ENCODE data around the gene TUBB3. TPM values are rescaled to one million over a fixed set of nuclear protein-coding genes. Genes with fewer than 3 reads are reported as not detected.
"Not testable (repeated sequence)": the region's sequence is repeated elsewhere in the genome, so short reads cannot be mapped to it uniquely, and the experiment has no call there.

The TUBB3 gene
- polyA plus RNA-seq = 10 to 100 TPM in 1 of 4 donors, 1 to 10 TPM in 2, under 1 TPM in 1; 0.89 to 42.0 (median 4.6) TPM
- long read RNA-seq, donor 1 = 0 reads
- long read RNA-seq, donor 2, partial matches to known transcripts = 0 of 2 reads
- long read RNA-seq, donor 2, other reads (novel, unspliced or antisense) = 0 of 2 reads
- long read RNA-seq, donor 3, partial matches to known transcripts = 8 of 9 reads
- long read RNA-seq, donor 3, other reads (novel, unspliced or antisense) = 0 of 9 reads
- long read RNA-seq, donor 4 = 0 reads
- long read RNA-seq, donor 5, partial matches to known transcripts = 0 of 2 reads
- long read RNA-seq, donor 5, other reads (novel, unspliced or antisense) = 0 of 2 reads
- long read RNA-seq, donor 6, partial matches to known transcripts = 0 of 3 reads
- long read RNA-seq, donor 6, other reads (novel, unspliced or antisense) = 0 of 3 reads
- long read RNA-seq, donor 7, transcript TUBB3-201 (4 exons, 1,769 nt) = major isoform, 7 of 7 reads
- long read RNA-seq, donor 7, partial matches to known transcripts = 0 of 7 reads
- long read RNA-seq, donor 7, other reads (novel, unspliced or antisense) = 0 of 7 reads
- long read RNA-seq, donor 8, partial matches to known transcripts = 0 of 1 reads
- long read RNA-seq, donor 8, other reads (novel, unspliced or antisense) = 0 of 1 reads
- long read RNA-seq, donor 9, transcript TUBB3-201 (4 exons, 1,769 nt) = major isoform, 5 of 6 reads
- long read RNA-seq, donor 9, partial matches to known transcripts = 0 of 6 reads
- long read RNA-seq, donor 9, other reads (novel, unspliced or antisense) = 0 of 6 reads
- long read RNA-seq, donor 10, transcript TUBB3-201 (4 exons, 1,769 nt) = major isoform, 26 of 27 reads
- long read RNA-seq, donor 10, partial matches to known transcripts = 0 of 27 reads
- long read RNA-seq, donor 10, other reads (novel, unspliced or antisense) = 0 of 27 reads

DNA sequence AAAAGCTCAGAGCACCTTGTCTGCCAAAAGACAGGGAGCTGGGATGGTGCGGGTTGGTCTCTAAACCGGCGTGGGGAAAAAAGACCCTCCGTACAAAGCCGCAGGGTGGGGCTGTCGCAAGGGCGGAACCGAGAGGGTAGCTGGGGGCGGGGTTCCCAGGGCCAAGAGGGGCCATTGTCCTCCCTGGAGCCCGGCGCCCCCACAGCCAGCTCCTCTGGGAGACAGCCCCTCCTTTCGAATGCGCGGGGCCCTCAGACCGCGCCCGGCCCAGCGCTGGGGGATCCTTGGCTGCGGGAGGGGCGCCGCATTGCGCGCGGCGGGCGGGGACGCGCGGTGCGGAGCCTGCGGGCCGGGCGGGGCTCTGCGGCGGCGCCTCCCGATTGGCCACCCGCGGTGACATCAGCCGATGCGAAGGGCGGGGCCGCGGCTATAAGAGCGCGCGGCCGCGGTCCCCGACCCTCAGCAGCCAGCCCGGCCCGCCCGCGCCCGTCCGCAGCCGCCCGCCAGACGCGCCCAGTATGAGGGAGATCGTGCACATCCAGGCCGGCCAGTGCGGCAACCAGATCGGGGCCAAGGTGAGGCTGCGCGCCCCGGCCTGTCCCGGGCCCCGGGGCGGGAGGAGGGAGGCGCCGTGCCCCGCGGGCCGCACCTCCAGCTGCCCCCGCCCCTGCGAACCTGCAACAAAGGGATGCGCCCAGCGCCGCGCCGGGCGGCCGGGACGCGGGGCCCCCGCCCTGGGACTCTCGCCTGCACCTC lies at the start of gene TUBB3:
TUBB3 (plus strand) TSS at position 459 of the 756 bp plus-strand sequence; CDS start at position 519, 60 bp downstream.
- H3K27me3 ChIP-seq (ENCODE audit: control insufficient read depth in 3 of 3, insufficient read depth in 3 of 3, low read length in 3 of 3) = peaks cover 0 to 80% (median 1%) of the 10 kb centered on the region in 3 donors
- H3K4me1 ChIP-seq (ENCODE audit: control insufficient read depth in 3 of 3, insufficient read depth in 2 of 3, low read depth in 1 of 3, low read length in 2 of 3) = peaks cover 2 to 39% (median 22%) of the 10 kb centered on the region in 3 donors
- FAIRE-seq = no peak
- no peaks in the 10 kb centered on the region for H3K36me3 ChIP-seq (ENCODE audit: control insufficient read depth in 3 of 3, insufficient read depth in 2 of 3, low read depth in 1 of 3, low read length in 3 of 3)
- DNase-seq = peak; percentile 43 to 77
- peak within 1 kb of the TSS; percentile 6 to 89 (median 70) for H3K27ac ChIP-seq (ENCODE audit: low read depth in 1 of 3, low read length in 2 of 3)
- peak within 1 kb of the TSS; percentile 34 to 56 (median 54) for H3K4me3 ChIP-seq (ENCODE audit: low read depth in 1 of 3, low read length in 3 of 3)
- H3K9me3 ChIP-seq (ENCODE audit: control insufficient read depth in 2 of 2, insufficient read depth in 1 of 2, low read depth in 1 of 2, low read length in 1 of 2) = no peaks in the 10 kb centered on the region
- WGBS, 3 donors = 1% methylated on average over 42 to 88 of the region's 88 CpGs

DNA sequence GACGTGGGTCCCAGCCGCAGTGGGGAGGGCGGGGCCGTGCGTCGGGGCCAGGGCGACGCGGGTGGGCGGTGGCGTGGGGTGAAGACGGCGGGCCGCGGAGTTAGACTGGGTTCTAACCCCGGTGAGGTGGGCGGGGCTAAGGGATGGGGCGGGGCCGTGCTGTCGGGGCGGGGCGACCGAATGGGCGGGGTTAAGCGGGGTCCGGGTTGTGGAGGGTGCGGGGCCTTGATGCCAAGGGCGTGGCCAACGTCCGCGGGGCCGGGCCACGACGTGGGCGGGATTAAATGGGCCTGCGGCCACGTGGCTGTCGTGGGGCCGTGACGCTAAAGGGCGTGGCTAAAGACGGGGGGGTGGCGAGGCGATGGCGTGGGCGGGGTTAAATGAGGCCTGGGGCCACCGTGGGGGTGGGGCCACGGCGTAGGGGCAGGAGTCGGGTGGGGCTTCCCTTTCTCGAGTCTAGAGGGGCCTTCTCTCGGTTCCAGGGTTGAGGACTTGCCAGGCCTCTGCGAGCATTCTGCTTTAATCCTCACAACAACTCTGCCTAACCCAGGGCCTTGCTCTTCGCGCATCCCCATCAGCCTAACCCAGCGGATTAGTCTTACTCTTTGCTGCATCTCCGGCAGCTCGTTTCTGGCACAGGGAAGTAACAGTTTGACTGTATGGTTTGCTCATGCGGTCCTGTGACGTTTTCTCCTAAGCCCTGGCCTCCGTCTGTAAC lies 49.0 kb upstream of the TUBB3 start:
- Histone ChIP-seq H3K36me3 (ENCODE audit: control insufficient read depth in 3 of 3, insufficient read depth in 2 of 3, low read depth in 1 of 3, low read length in 3 of 3) (peaks cover 2 to 54% (median 2%) of the 10 kb centered on the region in 3 donors), H3K4me3 (ENCODE audit: low read depth in 1 of 3, low read length in 3 of 3) (peak overlapping the region; percentile 67 to 100 (median 86)), H3K4me1 (ENCODE audit: control insufficient read depth in 3 of 3, insufficient read depth in 2 of 3, low read depth in 1 of 3, low read length in 2 of 3) (peaks cover 0 to 13% (median 0%) of the 10 kb centered on the region in 3 donors), H3K27ac (ENCODE audit: low read depth in 1 of 3, low read length in 2 of 3) (peak overlapping the region; percentile 98 to 100 (median 100)), H3K27me3 (ENCODE audit: control insufficient read depth in 3 of 3, insufficient read depth in 3 of 3, low read length in 3 of 3) (no peaks in the 10 kb centered on the region), H3K9me3 (ENCODE audit: control insufficient read depth in 2 of 2, insufficient read depth in 1 of 2, low read depth in 1 of 2, low read length in 1 of 2) (no peaks in the 10 kb centered on the region)
- 4 to 15% (median 7%) methylated on average over 20 to 61 of the region's 61 CpGs for WGBS, 3 donors
- FAIRE-seq = no peak
- DNase-seq = peak; percentile 95 to 96

DNA sequence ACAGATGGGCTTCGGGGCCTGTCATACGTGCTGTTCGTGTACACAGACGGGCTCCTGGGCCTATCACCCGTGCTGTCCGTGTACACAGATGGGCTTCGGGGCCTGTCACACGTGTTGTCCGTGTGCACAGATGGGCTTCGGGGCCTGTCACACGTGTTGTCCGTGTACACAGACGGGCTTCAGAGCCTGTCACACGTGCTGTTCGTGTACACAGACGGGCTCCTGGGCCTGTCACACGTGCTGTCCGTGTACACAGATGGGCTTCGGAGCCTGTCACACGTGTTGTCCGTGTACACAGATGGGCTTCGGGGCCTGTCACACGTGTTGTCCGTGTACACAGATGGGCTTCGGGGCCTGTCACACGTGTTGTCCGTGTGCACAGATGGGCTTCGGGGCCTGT lies 44.0 kb upstream of the TUBB3 start:
- H3K27me3 ChIP-seq (ENCODE audit: control insufficient read depth in 3 of 3, insufficient read depth in 3 of 3, low read length in 3 of 3); FAIRE-seq; DNase-seq; H3K27ac ChIP-seq (ENCODE audit: low read depth in 1 of 3, low read length in 2 of 3); H3K4me1 ChIP-seq (ENCODE audit: control insufficient read depth in 3 of 3, insufficient read depth in 2 of 3, low read depth in 1 of 3, low read length in 2 of 3); H3K4me3 ChIP-seq (ENCODE audit: low read depth in 1 of 3, low read length in 3 of 3); H3K9me3 ChIP-seq (ENCODE audit: control insufficient read depth in 2 of 2, insufficient read depth in 1 of 2, low read depth in 1 of 2, low read length in 1 of 2): not testable (repeated sequence)
- peaks cover 8 to 74% (median 15%) of the 10 kb centered on the region in 3 donors for H3K36me3 ChIP-seq (ENCODE audit: control insufficient read depth in 3 of 3, insufficient read depth in 2 of 3, low read depth in 1 of 3, low read length in 3 of 3)
- 97 to 99% (median 98%) methylated on average over 22 to 28 of the region's 28 CpGs for WGBS, 3 donors

DNA sequence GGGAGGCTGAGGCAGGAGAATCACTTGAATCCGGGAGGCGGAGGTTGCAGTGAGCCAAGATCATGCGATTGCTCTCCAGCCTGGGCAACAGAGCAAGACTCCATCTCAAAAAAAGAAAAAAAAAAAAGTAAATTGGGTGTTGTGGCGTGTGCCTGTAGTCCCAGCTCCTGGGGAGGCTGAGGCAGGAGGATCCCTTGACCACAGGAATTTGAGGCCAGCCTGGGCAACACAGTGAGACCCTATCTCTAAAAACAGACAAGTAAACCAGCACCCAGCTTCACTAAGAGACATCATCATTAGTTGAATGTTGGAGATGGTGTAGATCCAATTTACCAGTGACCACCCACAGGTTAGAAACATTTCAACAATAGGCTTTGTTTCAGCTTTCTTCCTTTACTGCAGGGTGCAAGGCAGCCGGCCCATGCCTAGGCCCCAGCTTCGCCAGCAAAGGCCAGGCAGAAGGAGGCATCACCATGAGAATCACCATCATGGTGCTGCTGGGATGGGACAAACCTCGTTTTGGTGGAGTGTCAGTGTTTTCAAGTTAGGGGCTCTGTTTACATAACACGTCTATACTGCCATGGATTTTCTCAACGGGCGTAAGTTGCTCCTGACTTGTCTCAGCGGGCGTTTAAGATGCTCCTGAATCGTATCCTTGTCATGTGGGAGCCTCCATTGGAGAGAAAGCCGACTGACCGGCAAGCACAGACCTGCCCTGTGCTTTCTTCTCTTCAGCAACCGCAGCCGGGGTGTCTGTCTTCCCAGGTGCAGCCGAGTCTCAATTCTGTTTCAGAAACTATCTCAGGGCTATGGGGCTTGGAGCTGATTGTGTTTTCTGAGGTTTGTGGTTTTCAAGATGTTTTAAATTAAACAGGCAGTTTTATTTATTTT lies 42.4 kb upstream of the TUBB3 start:
- Histone ChIP-seq H3K27me3 (ENCODE audit: control insufficient read depth in 3 of 3, insufficient read depth in 3 of 3, low read length in 3 of 3) (no peaks in the 10 kb centered on the region), H3K9me3 (ENCODE audit: control insufficient read depth in 2 of 2, insufficient read depth in 1 of 2, low read depth in 1 of 2, low read length in 1 of 2) (no peaks in the 10 kb centered on the region), H3K4me3 (ENCODE audit: low read depth in 1 of 3, low read length in 3 of 3) (no peak overlapping the region), H3K36me3 (ENCODE audit: control insufficient read depth in 3 of 3, insufficient read depth in 2 of 3, low read depth in 1 of 3, low read length in 3 of 3) (peaks cover 6 to 79% (median 17%) of the 10 kb centered on the region in 3 donors), H3K4me1 (ENCODE audit: control insufficient read depth in 3 of 3, insufficient read depth in 2 of 3, low read depth in 1 of 3, low read length in 2 of 3) (no peaks in the 10 kb centered on the region), H3K27ac (ENCODE audit: low read depth in 1 of 3, low read length in 2 of 3) (no peak overlapping the region)
- FAIRE-seq = no peak
- WGBS, 3 donors = 86 to 91% (median 90%) methylated on average over 18 of the region's 18 CpGs
- no peak for DNase-seq

DNA sequence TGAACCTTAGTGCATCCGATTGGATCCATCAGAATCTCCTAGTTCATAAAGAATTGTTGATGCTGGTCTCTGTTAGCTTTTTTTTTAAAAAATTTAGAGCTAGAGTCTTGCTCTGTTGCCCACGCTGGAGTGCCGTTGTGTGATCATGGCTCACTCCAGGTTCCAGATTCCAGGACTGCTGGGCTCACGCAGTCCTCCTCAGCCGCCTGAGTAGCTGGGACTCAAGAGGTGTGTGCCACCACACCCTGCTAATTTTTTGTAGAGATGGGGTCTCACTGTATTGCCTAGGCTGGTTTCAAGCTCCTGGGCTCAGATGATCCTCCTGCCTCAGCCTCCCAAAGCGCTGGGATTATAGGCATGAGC lies 41.8 kb upstream of the TUBB3 start:
- DNase-seq (no peak), FAIRE-seq (no peak)
- peaks cover 8 to 82% (median 17%) of the 10 kb centered on the region in 3 donors for H3K36me3 ChIP-seq (ENCODE audit: control insufficient read depth in 3 of 3, insufficient read depth in 2 of 3, low read depth in 1 of 3, low read length in 3 of 3)
- H3K9me3 ChIP-seq (ENCODE audit: control insufficient read depth in 2 of 2, insufficient read depth in 1 of 2, low read depth in 1 of 2, low read length in 1 of 2) = no peaks in the 10 kb centered on the region
- H3K27me3 ChIP-seq (ENCODE audit: control insufficient read depth in 3 of 3, insufficient read depth in 3 of 3, low read length in 3 of 3) = no peaks in the 10 kb centered on the region
- H3K4me1 ChIP-seq (ENCODE audit: control insufficient read depth in 3 of 3, insufficient read depth in 2 of 3, low read depth in 1 of 3, low read length in 2 of 3) = no peaks in the 10 kb centered on the region
- H3K4me3 ChIP-seq (ENCODE audit: low read depth in 1 of 3, low read length in 3 of 3) = no peak overlapping the region
- no peak overlapping the region for H3K27ac ChIP-seq (ENCODE audit: low read depth in 1 of 3, low read length in 2 of 3)
- 91 to 95% (median 93%) methylated on average over 6 of the region's 6 CpGs for WGBS, 3 donors

DNA sequence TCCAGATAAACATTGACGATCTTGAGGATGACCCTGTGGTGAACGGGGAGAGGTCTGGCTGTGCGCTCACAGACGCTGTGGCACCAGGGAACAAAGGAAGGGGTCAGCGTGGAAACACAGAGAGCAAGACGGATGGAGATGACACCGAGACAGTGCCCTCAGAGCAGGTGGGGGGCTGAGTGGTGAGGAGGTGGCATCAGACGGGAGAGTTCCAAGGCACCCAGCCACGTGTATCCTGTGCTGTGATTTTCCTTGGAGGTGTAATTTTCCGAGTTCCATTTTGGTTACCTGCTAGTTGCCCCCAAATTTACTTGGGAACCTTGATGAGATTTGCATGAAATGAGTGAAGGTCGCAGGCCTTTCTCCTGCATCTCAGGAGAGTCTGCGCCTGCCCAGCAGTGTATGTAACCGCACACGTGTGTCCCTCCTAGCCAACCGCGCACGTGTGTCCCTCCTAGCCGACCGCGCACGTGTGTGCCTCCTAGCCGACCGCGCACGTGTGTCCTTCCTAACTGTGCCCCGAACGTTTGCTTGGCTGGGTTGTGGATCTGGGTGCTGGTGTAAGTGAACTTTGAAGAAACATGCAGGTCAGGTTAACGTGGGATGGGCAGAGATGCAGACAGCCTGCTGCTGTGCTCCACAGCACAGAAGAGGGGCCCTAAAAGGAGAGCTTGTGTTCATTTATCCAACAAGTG lies 39.6 kb upstream of the TUBB3 start:
- DNase-seq (no peak), FAIRE-seq (no peak)
- Histone ChIP-seq H3K36me3 (ENCODE audit: control insufficient read depth in 3 of 3, insufficient read depth in 2 of 3, low read depth in 1 of 3, low read length in 3 of 3) (peaks cover 16 to 93% (median 25%) of the 10 kb centered on the region in 3 donors), H3K27me3 (ENCODE audit: control insufficient read depth in 3 of 3, insufficient read depth in 3 of 3, low read length in 3 of 3) (no peaks in the 10 kb centered on the region), H3K27ac (ENCODE audit: low read depth in 1 of 3, low read length in 2 of 3) (no peak overlapping the region), H3K4me1 (ENCODE audit: control insufficient read depth in 3 of 3, insufficient read depth in 2 of 3, low read depth in 1 of 3, low read length in 2 of 3) (no peaks in the 10 kb centered on the region), H3K9me3 (ENCODE audit: control insufficient read depth in 2 of 2, insufficient read depth in 1 of 2, low read depth in 1 of 2, low read length in 1 of 2) (no peaks in the 10 kb centered on the region), H3K4me3 (ENCODE audit: low read depth in 1 of 3, low read length in 3 of 3) (no peak overlapping the region)
- WGBS, 3 donors = 92 to 93% (median 93%) methylated on average over 28 of the region's 28 CpGs

DNA sequence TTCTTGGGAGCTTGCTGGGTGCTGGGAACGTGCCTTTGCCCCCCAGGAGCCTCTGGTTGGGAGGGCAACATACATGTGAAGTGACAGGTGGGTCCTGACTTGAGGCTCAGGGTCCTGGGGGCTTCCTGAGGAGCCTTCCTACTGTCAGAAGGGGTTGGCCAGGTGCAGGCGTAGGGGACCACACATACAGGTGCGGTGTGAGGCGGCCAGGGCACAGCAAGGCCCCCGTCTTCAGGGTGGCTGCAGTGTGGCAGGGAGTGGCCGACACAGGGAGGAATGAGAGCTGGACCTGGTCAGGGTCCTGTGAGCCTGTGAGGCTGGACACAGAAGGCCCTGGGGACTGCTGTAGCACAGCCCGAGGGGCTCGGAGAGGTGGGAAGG lies 39.1 kb upstream of the TUBB3 start:
- H3K4me1 ChIP-seq (ENCODE audit: control insufficient read depth in 3 of 3, insufficient read depth in 2 of 3, low read depth in 1 of 3, low read length in 2 of 3) = no peaks in the 10 kb centered on the region
- H3K4me3 ChIP-seq (ENCODE audit: low read depth in 1 of 3, low read length in 3 of 3) = no peak overlapping the region
- H3K36me3 ChIP-seq (ENCODE audit: control insufficient read depth in 3 of 3, insufficient read depth in 2 of 3, low read depth in 1 of 3, low read length in 3 of 3) = peaks cover 16 to 93% (median 24%) of the 10 kb centered on the region in 3 donors
- H3K27ac ChIP-seq (ENCODE audit: low read depth in 1 of 3, low read length in 2 of 3) = no peak overlapping the region
- FAIRE-seq (no peak), DNase-seq (no peak)
- H3K27me3 ChIP-seq (ENCODE audit: control insufficient read depth in 3 of 3, insufficient read depth in 3 of 3, low read length in 3 of 3) = no peaks in the 10 kb centered on the region
- H3K9me3 ChIP-seq (ENCODE audit: control insufficient read depth in 2 of 2, insufficient read depth in 1 of 2, low read depth in 1 of 2, low read length in 1 of 2) = no peaks in the 10 kb centered on the region
- WGBS, 3 donors = 96 to 99% (median 98%) methylated on average over 8 of the region's 8 CpGs

Measured in small intestine (tissue), 16 donors.